CD4-positive, alpha-beta T cell treated with Interleukin-21 for 1 hour (primary cell): ENCODE measurements around the gene CTU2.
"Not testable (repeated sequence)": the region's sequence is repeated elsewhere in the genome, so short reads cannot be mapped to it uniquely, and the experiment has no call there.

ENCODE experiments used
- DNase-seq: peaks from one replicate; pipeline ENCODE4 v3.0.0-alpha.2; 2020

CTU2 gene

GRCh38 chr16:88706229-88706964 is at the start of gene CTU2, which contains the start of gene RNF166:
Gene CTU2 (plus strand): TSS chr16:88706503. CDS start chr16:88706531, 28 bp downstream.
Gene RNF166 (minus strand): TSS chr16:88706408. CDS start chr16:88706325, 83 bp downstream.
- peak; percentile 90 for DNase-seq

GRCh38 chr16:88657371-88657770 is 48.9 kb upstream of the CTU2 start:
- no peak for DNase-seq

GRCh38 chr16:88658714-88659113 is 47.6 kb upstream of the CTU2 start:
- DNase-seq = no peak

GRCh38 chr16:88659160-88659559 is 47.1 kb upstream of the CTU2 start:
- DNase-seq = no peak

- no peak for DNase-seq
Observed at GRCh38 chr16:88661468-88661867, 44.8 kb upstream of the CTU2 start.

- no peak for DNase-seq
Observed at GRCh38 chr16:88662222-88662842, 44.0 kb upstream of the CTU2 start.

- peak; percentile 97 for DNase-seq
Observed at GRCh38 chr16:88662843-88663606, 43.3 kb upstream of the CTU2 start, which contains the start of gene MVD. Gene MVD (minus strand): TSS chr16:88663091. CDS start chr16:88663080, 11 bp downstream.

- DNase-seq = no peak
Observed at GRCh38 chr16:88665148-88665547, 41.2 kb upstream of the CTU2 start.

GRCh38 chr16:88665570-88665969 is 40.7 kb upstream of the CTU2 start:
- no peak for DNase-seq

- no peak for DNase-seq
Observed at GRCh38 chr16:88667461-88667860, 38.8 kb upstream of the CTU2 start.

- not testable (repeated sequence) for DNase-seq
Observed at GRCh38 chr16:88669493-88669892, 36.8 kb upstream of the CTU2 start.

GRCh38 chr16:88669980-88670379 is 36.3 kb upstream of the CTU2 start:
- no peak for DNase-seq

- DNase-seq = no peak
Observed at GRCh38 chr16:88671806-88672205, 34.5 kb upstream of the CTU2 start.

GRCh38 chr16:88672776-88673175 is 33.5 kb upstream of the CTU2 start:
- no peak for DNase-seq

- no peak for DNase-seq
Observed at GRCh38 chr16:88673716-88674379, 32.5 kb upstream of the CTU2 start.

- DNase-seq = no peak
Observed at GRCh38 chr16:88676502-88677242, 29.6 kb upstream of the CTU2 start.

GRCh38 chr16:88677721-88678120 is 28.6 kb upstream of the CTU2 start:
- no peak for DNase-seq

- no peak for DNase-seq
Observed at GRCh38 chr16:88678224-88678979, 27.9 kb upstream of the CTU2 start.

- DNase-seq = no peak
Observed at GRCh38 chr16:88680554-88681083, 25.7 kb upstream of the CTU2 start.

- DNase-seq = peak; percentile 65
Observed at GRCh38 chr16:88681084-88681680, 25.1 kb upstream of the CTU2 start.
